Keratinocyte (primary cell): ENCODE data around the gene CCDC102A. TPM values are rescaled to one million over a fixed set of nuclear protein-coding genes. Genes with fewer than 3 reads are reported as not detected.

Experiments
- DNase-seq: peaks from one replicate; pipeline ENCODE4 v3.0.0-alpha.2; 2011; ENCODE audit warnings: low read depth, missing footprints, low spot score
- FAIRE-seq: peaks from 2 replicates; lab custom pipeline; 2011; peaks lifted over from hg19 to GRCh38; lab: Jason Lieb, UNC
- H2AFZ ChIP-seq: 2 replicates; pipeline ENCODE4 v1.6.0; 2012; ENCODE audit warnings: low read length, control low read depth, inconsistent platforms; ENCODE audit not compliant: control insufficient read depth
- H3K27ac ChIP-seq: 2 replicates; pipeline ENCODE4 v1.5.1; 2011; ENCODE audit warnings: low read length; ENCODE audit not compliant: control insufficient read depth, insufficient read depth
- H3K27me3 ChIP-seq: 3 replicates; pipeline ENCODE4 v1.6.0; 2011; ENCODE audit warnings: low read length; ENCODE audit not compliant: control insufficient read depth, insufficient read depth; ENCODE audit errors: extremely low read depth
- H3K36me3 ChIP-seq, 2 experiments: 2 replicates in 1 of 2; 3 replicates in 1 of 2; pipeline ENCODE4 v1.5.1; 2011; ENCODE audit warnings: low read length in 2 of 2, mild to moderate bottlenecking in 1 of 2; ENCODE audit not compliant: control insufficient read depth in 2 of 2, insufficient read depth in 2 of 2; ENCODE audit errors: extremely low read depth in 1 of 2
- H3K4me1 ChIP-seq: 3 replicates; pipeline ENCODE4 v1.5.1; 2011; ENCODE audit warnings: low read length; ENCODE audit not compliant: control insufficient read depth, insufficient read depth; ENCODE audit errors: extremely low read depth
- H3K4me2 ChIP-seq: 3 replicates; pipeline ENCODE4 v1.6.0; 2011; ENCODE audit warnings: low read depth, low read length; ENCODE audit not compliant: control insufficient read depth, insufficient read depth; ENCODE audit errors: extremely low read depth
- H3K4me3 ChIP-seq, 3 experiments: fragments of 200-600 bp in 1 of 3; sonication (generic) in 1 of 3; 2 replicates in 2 of 3; 3 replicates in 1 of 3; pipeline ENCODE4 v1.5.1; 2011 to 2016; ENCODE audit warnings: low read length in 3 of 3, mild to moderate bottlenecking in 3 of 3, control low read depth in 2 of 3, inconsistent platforms in 1 of 3, low read depth in 1 of 3, mixed read lengths in 1 of 3, mixed run types in 1 of 3, moderate library complexity in 1 of 3; ENCODE audit not compliant: control insufficient read depth in 2 of 3, insufficient read depth in 2 of 3; ENCODE audit errors: extremely low read depth in 1 of 3
- H3K79me2 ChIP-seq: 2 replicates; pipeline ENCODE4 v1.6.0; 2012; ENCODE audit warnings: low read length; ENCODE audit not compliant: control insufficient read depth, insufficient read depth
- H3K9ac ChIP-seq: 3 replicates; pipeline ENCODE4 v1.6.0; 2011; ENCODE audit warnings: low read length; ENCODE audit not compliant: control insufficient read depth, insufficient read depth; ENCODE audit errors: extremely low read depth
- H3K9me1 ChIP-seq: 3 replicates; pipeline ENCODE4 v1.6.0; 2011; ENCODE audit warnings: low read length; ENCODE audit not compliant: control insufficient read depth, insufficient read depth; ENCODE audit errors: extremely low read depth
- H3K9me3 ChIP-seq: 2 replicates; pipeline ENCODE4 v1.5.1; 2012; ENCODE audit warnings: low read depth, low read length; ENCODE audit not compliant: control insufficient read depth
- H4K20me1 ChIP-seq: 3 replicates; pipeline ENCODE4 v1.6.0; 2011; ENCODE audit warnings: low read length; ENCODE audit not compliant: control insufficient read depth, insufficient read depth; ENCODE audit errors: extremely low read depth
- EZH2 ChIP-seq: IDR thresholded peaks from one replicate; pipeline ENCODE4 v1.6.1; 2012; ENCODE audit warnings: inconsistent platforms, mild to moderate bottlenecking, low read length, moderate library complexity
- dilution Hi-C: fragments of 300-500 bp; cut with MboI; formaldehyde crosslinking; loops from one replicate; pipeline ENCODE4 v1.7.0; 2020; ENCODE audit warnings: low sequenced_read_pairs; ENCODE audit not compliant: extremely low pct_ligation_motif_present
- polyA plus RNA-seq, 5 experiments: library from polyadenylated mRNA; depleted of rRNA in 3 of 5; stranded (reverse) in 3 of 5; stranded (forward) in 1 of 5; unstranded in 1 of 5; fragments of >200 nt; gene quantifications; 1 replicate in 1 of 5; 2 replicates in 3 of 5; 3 replicates in 1 of 5; pipeline versions ENCODE4 v1.2.1 to v1.2.3, GENCODE V29; 2011 to 2012; ENCODE audit warnings: missing spikeins in 2 of 5, low read depth in 1 of 5, low replicate concordance in 1 of 5
- TF ChIP-seq, protein P1 (sequence below), 3 experiments: IDR thresholded peaks in 1 of 3; conservative IDR thresholded peaks in 1 of 3; optimal IDR thresholded peaks in 1 of 3; 2 replicates in 2 of 3; 3 replicates in 1 of 3; pipeline versions ENCODE3 to v1.5.1; 2011; ENCODE audit warnings: low read length in 3 of 3, mild to moderate bottlenecking in 3 of 3, moderate library complexity in 2 of 3, control low read depth in 1 of 3, inconsistent platforms in 1 of 3; ENCODE audit not compliant: insufficient read depth in 2 of 3; ENCODE audit errors: extremely low read depth in 1 of 3

CCDC102A gene
- polyA plus RNA-seq, 1 donor (not counting 4 experiments of a cell fraction or from before 2014, with no cell fraction given) = 2.2 TPM

DNA sequence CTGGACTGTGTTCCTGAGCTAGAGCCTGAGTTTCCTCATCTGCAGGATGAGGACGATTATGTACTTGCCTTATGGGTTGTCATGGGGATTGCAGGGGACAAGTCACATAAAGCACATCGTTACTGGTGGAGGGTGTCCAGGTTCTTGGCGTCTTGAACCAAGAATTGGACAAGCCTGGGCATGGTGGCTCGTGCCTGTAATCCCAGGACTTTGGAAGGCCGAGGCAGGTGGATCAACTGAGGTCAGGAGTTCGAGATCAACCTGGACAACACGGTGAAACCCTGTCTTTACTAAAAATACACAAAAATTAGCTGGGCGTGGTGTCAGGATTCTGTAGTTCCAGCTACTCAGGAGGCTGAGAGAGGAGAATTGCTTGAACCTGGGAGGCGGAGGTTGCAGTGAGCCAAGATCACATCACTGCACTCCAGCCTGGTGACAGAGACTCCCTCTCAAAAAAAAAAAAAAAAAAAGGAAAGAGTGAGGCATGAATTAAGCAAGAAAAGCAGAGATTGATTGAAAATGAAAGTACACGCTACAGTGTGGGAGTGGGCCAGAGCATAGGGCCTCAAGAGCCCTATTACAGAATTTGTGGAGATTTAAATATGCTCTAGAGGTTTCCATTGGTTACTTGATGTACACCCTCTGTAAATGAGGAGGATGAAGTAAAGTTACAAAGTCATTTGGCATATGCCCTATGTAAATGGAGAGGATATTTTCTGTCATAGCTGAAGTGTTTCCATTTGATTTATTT is 36.8 kb upstream of the CCDC102A start:
- no peaks in the 10 kb centered on the region for H3K27me3 ChIP-seq
- H3K79me2 ChIP-seq = no peaks in the 10 kb centered on the region
- no peak overlapping the region for H3K27ac ChIP-seq
- TF ChIP-seq, protein P1, sequence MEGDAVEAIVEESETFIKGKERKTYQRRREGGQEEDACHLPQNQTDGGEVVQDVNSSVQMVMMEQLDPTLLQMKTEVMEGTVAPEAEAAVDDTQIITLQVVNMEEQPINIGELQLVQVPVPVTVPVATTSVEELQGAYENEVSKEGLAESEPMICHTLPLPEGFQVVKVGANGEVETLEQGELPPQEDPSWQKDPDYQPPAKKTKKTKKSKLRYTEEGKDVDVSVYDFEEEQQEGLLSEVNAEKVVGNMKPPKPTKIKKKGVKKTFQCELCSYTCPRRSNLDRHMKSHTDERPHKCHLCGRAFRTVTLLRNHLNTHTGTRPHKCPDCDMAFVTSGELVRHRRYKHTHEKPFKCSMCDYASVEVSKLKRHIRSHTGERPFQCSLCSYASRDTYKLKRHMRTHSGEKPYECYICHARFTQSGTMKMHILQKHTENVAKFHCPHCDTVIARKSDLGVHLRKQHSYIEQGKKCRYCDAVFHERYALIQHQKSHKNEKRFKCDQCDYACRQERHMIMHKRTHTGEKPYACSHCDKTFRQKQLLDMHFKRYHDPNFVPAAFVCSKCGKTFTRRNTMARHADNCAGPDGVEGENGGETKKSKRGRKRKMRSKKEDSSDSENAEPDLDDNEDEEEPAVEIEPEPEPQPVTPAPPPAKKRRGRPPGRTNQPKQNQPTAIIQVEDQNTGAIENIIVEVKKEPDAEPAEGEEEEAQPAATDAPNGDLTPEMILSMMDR (optimal IDR thresholded peaks at IDR 0.05 in 1 of 3, IDR thresholded peaks at IDR 0.05 in 1 of 3, conservative IDR thresholded peaks at IDR 0.05 in 1 of 3; ENCODE audit: extremely low read depth in 1 of 3, insufficient read depth in 2 of 3, low read length in 3 of 3) = no peak
- TF ChIP-seq EZH2 = no peak
- no peaks in the 10 kb centered on the region for H3K9me1 ChIP-seq
- DNase-seq = no peak
- no peak overlapping the region for H3K9ac ChIP-seq
- H3K9me3 ChIP-seq = no peaks in the 10 kb centered on the region
- dilution Hi-C loops = no loop called here
- FAIRE-seq = no peak
- H3K4me1 ChIP-seq = no peaks in the 10 kb centered on the region
- no peak overlapping the region for H2AFZ ChIP-seq
- no peak overlapping the region for H3K4me3 ChIP-seq
- no peaks in the 10 kb centered on the region for H3K36me3 ChIP-seq
- no peak overlapping the region for H3K4me2 ChIP-seq
- H4K20me1 ChIP-seq = no peaks in the 10 kb centered on the region

DNA sequence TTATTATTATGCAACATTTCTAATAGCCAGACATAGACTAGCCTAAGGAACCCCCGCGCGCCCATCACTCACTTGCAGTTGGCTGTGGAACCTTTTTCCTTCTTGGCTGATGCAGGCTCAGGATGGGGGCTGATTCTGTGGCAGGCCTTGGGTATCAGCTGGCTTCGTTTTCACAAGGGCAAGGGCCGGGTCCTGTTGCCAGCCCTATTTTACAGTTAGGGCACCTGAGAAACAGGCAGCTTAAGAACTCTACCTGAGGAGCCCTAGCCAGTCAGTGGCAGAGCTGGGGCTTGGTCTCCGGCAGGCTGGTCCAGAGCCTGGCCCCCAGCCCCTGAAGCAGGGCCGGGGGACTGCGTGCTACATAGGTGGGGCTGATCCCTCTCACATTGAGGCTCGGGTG is 34.7 kb upstream of the CCDC102A start:
- Histone ChIP-seq H2AFZ (no peak overlapping the region), H3K9ac (no peak overlapping the region), H3K79me2 (no peaks in the 10 kb centered on the region), H3K9me1 (no peaks in the 10 kb centered on the region), H3K27ac (no peak overlapping the region), H3K4me1 (no peaks in the 10 kb centered on the region), H3K4me3 (no peak overlapping the region), H3K4me2 (no peak overlapping the region), H3K36me3 (no peaks in the 10 kb centered on the region), H3K27me3 (no peaks in the 10 kb centered on the region), H3K9me3 (no peaks in the 10 kb centered on the region), H4K20me1 (no peaks in the 10 kb centered on the region)
- FAIRE-seq (no peak), DNase-seq (no peak)
- dilution Hi-C loops = no loop called here
- TF ChIP-seq, protein P1 (optimal IDR thresholded peaks at IDR 0.05 in 1 of 3, IDR thresholded peaks at IDR 0.05 in 1 of 3, conservative IDR thresholded peaks at IDR 0.05 in 1 of 3; ENCODE audit: extremely low read depth in 1 of 3, insufficient read depth in 2 of 3, low read length in 3 of 3) = no peak
- no peak for TF ChIP-seq EZH2
